ENCODE measurements around the gene MS4A8. TPM values are rescaled to one million over a fixed set of nuclear protein-coding genes. Genes with fewer than 3 reads are reported as not detected.
"Not testable (repeated sequence)": the region's sequence is repeated elsewhere in the genome, so short reads cannot be mapped to it uniquely, and the experiment has no call there.

Gene MS4A8
- total RNA-seq, 4 donors from 2014 or later: not detected

- TF ChIP-seq POLR2A (IDR thresholded peaks at IDR 0.05): no peak
- TF ChIP-seq, protein P1, sequence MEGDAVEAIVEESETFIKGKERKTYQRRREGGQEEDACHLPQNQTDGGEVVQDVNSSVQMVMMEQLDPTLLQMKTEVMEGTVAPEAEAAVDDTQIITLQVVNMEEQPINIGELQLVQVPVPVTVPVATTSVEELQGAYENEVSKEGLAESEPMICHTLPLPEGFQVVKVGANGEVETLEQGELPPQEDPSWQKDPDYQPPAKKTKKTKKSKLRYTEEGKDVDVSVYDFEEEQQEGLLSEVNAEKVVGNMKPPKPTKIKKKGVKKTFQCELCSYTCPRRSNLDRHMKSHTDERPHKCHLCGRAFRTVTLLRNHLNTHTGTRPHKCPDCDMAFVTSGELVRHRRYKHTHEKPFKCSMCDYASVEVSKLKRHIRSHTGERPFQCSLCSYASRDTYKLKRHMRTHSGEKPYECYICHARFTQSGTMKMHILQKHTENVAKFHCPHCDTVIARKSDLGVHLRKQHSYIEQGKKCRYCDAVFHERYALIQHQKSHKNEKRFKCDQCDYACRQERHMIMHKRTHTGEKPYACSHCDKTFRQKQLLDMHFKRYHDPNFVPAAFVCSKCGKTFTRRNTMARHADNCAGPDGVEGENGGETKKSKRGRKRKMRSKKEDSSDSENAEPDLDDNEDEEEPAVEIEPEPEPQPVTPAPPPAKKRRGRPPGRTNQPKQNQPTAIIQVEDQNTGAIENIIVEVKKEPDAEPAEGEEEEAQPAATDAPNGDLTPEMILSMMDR (IDR thresholded peaks at IDR 0.05): no peak
- Histone ChIP-seq H3K27me3 (no peaks in the 10 kb centered on the region), H3K27ac (no peak overlapping the region), H3K4me1 (no peaks in the 10 kb centered on the region), H3K9me3 (no peaks in the 10 kb centered on the region), H3K36me3 (no peaks in the 10 kb centered on the region), H3K4me3 (no peak overlapping the region)
- 48 to 76% methylated on average over 2 to 4 of the region's 4 CpGs for WGBS, 2 donors
- DNase-seq: no peak
- intact Hi-C loops (cut with DNase I): no loop called here
Observed at GRCh38 chr11:60711276-60711675, 11.9 kb downstream of the MS4A8 start.

DNA sequence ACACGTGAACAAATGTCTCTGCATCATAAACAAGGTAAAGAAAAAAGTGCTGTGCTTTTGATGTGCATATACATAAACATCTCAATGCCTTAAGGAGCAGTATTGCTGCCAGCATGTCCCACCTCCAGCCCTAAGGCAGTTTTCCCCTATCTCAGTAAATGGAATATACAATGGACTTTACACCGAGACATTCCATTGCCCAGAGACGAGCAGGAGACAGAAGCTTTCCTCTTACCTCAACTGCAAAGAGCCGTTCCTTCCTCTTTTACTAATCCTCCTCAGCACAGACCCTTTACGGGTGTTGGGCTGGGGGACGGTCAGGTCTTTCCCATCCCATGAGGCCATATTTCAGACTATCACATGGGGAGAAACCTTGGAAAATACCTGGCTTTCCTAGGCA is 14.0 kb downstream of the MS4A8 start:
- DNase-seq; H3K4me3 ChIP-seq; intact Hi-C loops (cut with DNase I); H3K4me1 ChIP-seq; H3K9me3 ChIP-seq; H3K27me3 ChIP-seq; H3K27ac ChIP-seq; H3K36me3 ChIP-seq: not testable (repeated sequence)
- 74 to 89% methylated on average over 5 to 6 of the region's 6 CpGs for WGBS, 2 donors

GRCh38 chr11:60717956-60718355 is 18.5 kb downstream of the MS4A8 start:
- Histone ChIP-seq H3K27me3 (peaks cover 0 to 13% (median 0%) of the 10 kb centered on the region in 4 donors), H3K4me1 (no peaks in the 10 kb centered on the region), H3K36me3 (no peaks in the 10 kb centered on the region), H3K27ac (no peak overlapping the region), H3K9me3 (no peaks in the 10 kb centered on the region), H3K4me3 (no peak overlapping the region)
- no peak for DNase-seq
- TF ChIP-seq, protein P1 (IDR thresholded peaks at IDR 0.05): no peak
- TF ChIP-seq POLR2A (IDR thresholded peaks at IDR 0.05): no peak
- intact Hi-C loops (cut with DNase I): no loop called here
- WGBS, 2 donors: 80 to 88% methylated on average over 1 to 4 of the region's 5 CpGs

- intact Hi-C loops (cut with DNase I): no loop called here
- no peak for TF ChIP-seq POLR2A (IDR thresholded peaks at IDR 0.05)
- TF ChIP-seq, protein P1 (IDR thresholded peaks at IDR 0.05): no peak
Observed at GRCh38 chr11:60718524-60719316, 19.3 kb downstream of the MS4A8 start.

DNA sequence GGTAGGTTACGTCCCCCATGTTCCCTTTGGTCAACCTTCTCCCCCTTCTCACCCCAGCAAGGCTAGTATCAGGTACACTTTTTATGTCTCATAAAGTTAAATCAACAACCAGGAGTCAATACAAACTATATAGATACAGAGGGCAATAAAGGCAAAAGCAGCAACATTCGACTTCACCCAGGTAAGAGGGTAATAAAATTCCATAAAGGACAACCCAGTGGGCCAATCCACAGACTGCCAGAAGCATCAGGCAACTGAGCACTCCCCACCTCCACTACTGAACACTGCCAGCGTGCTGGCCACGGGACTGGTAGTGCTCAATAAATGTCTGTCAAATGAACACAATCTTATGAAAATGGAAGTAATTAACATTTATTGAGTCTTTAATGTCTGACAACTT is 20.0 kb downstream of the MS4A8 start:
- Histone ChIP-seq H3K4me1 (no peaks in the 10 kb centered on the region), H3K9me3 (no peaks in the 10 kb centered on the region), H3K27ac (no peak overlapping the region), H3K36me3 (no peaks in the 10 kb centered on the region), H3K4me3 (no peak overlapping the region), H3K27me3 (peaks cover 0 to 13% (median 0%) of the 10 kb centered on the region in 4 donors)
- intact Hi-C loops (cut with DNase I): no loop called here
- TF ChIP-seq, protein P1 (IDR thresholded peaks at IDR 0.05): no peak
- TF ChIP-seq POLR2A (IDR thresholded peaks at IDR 0.05): no peak
- DNase-seq: no peak
- WGBS, 2 donors: 81 to 90% methylated on average over 3 to 4 of the region's 4 CpGs

More at GRCh38 chr11:60718524-60719316, 19.3 kb downstream of the MS4A8 start:
- Histone ChIP-seq H3K4me3 (no peak overlapping the region), H3K27me3 (peaks cover 0 to 13% (median 0%) of the 10 kb centered on the region in 4 donors), H3K4me1 (no peaks in the 10 kb centered on the region), H3K36me3 (no peaks in the 10 kb centered on the region), H3K9me3 (no peaks in the 10 kb centered on the region), H3K27ac (no peak overlapping the region)
- no peak for DNase-seq
- 42 to 56% methylated on average over 3 to 8 of the region's 10 CpGs for WGBS, 2 donors

Measured in esophagus squamous epithelium (tissue), 5 donors.